ENCODE data around the gene RAD54L.
"Not testable (repeated sequence)": the region's sequence is repeated elsewhere in the genome, so short reads cannot be mapped to it uniquely, and the experiment has no call there.

Gene RAD54L

DNA sequence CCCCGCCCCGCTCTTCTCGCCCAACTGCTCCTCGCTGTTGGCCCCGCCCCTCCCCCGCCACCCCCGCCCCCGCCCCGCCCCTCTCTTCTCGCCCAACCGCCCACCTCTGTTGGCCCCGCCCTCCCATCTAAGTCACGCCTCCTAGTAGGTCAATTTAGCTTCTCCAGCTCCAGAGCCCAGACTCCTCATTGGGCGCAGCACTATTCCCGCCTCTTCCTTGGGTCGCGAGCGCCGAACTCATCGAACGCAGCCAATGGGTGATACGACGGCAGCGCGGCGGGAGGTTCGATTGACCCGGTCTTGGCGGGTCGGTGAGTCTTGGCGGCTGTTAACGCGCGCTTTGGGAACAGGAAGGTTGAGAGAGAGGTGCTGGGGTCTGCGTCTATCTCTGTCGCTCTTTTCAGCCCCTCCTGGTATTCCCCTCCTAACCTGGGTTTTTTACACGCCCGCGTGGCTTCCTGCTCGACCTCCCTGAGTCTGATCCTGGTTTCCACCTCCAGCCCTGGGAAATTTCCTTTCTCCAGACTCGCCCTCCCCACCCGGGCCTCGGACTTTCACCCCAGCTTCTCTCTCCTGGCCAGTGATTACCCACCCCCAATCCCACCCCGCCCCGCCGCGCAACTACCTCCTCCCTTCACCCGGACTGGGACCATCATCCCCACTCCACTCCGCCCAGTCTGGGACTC, at the start of gene RAD54L:
TSS of gene RAD54L (plus strand) at position 328 of the 686 bp plus-strand sequence. CDS start 643 bp downstream, outside the sequence.
- peak; percentile 98 for DNase-seq

- peak; percentile 72 for DNase-seq
These were observed 49.4 kb upstream of the RAD54L start, which contains the start of gene POMGNT1 for GRCh38 chr1:46197964-46198811. Gene POMGNT1 (minus strand): TSS chr1:46198434. CDS start chr1:46197821, 613 bp downstream.

DNA sequence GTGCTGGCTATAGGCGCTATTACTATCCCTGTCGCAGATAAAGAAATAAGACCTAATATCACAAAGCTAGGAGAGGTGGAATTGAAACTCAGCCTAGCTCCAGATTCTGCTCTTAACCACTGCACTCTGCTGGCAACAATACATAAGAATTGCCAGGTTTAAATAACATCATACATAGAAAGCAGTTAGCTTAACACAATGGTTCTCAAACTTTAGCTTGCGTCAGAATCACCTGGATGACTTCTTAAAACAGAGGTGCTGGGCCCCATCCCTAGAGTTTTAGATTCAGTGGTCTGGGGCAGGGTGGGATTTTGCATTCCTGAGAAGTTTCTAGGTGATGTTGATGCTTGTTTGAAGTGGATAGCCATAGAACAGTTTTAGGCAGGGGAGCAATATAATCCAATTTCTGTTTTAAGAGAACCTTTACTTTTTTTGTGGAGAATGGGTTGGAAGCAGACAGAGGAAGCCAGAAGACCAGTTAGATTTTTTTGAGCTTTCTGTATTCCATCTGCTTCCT, 48.3 kb upstream of the RAD54L start:
- no peak for DNase-seq

DNA sequence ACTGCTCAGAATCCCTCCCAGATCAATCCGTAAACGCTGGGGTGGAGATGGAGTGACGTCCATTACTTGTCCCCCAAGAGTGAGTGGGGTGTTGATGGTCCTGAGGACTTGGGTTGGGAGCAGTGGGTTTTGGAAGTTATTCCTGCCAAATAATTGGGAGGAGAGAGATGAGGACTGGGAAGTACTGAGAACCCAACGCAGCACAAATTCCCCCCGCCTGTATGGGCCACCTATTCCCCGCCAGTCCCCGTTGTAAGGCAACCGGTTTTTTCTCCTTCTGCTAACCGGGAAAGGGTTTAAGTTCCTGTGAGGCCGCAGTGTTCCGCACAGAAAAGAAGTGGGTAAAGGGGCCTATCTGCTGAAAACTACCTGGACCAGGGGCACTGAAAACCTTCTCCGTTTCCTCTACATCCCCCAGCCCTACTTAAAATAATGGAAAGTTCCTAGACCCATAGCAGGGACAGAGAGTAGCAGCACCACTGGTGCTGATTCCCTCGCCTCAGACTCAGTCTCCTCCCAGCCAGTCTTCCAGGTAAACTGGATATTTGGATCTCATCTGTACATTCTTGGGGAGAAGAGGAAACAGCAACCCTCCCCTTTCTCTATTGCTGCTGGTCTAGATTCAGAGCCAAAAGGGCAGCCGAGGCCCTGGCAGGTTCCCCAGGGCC, 43.7 kb upstream of the RAD54L start:
- DNase-seq: no peak

DNA sequence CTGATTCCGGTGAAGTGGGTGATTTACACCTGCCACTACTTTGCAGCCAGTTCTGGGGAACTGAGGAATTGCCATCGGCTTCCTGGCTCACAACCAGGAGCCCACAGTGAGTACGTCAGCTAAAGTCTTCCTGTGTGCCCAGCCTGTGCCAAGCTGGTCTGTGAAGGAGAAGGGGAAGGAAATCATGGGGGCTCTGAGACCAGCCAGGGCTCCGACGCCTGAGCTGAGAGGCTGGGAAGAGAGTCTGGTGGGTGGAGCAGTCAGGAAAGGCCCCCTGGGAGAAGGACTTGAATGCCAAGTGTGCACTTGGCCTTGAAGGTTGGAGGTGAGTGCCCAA, 43.2 kb upstream of the RAD54L start:
- no peak for DNase-seq

GRCh38 chr1:46205141-46205540, 42.4 kb upstream of the RAD54L start:
- DNase-seq: no peak

- no peak for DNase-seq
These were observed 41.8 kb upstream of the RAD54L start for GRCh38 chr1:46205791-46206190.

DNA sequence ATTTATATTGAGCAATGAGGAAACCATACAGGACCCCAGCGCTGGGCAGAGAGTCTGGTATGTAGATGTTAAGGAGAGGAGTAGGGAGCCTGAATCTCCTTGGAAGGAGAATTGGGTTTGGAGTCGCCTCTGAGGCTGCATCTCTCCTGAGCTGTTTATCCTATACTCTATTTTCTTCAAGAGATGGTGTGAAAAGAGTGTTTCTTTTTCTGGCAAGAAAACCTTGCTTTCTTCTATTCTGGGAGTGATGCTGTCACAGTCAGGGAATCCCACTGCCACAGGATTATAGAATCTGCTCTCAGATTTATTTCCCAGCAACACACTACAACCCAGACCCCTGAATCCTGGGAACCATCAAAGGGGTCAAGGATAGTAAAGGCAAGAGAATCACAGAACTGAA, 41.2 kb upstream of the RAD54L start:
- no peak for DNase-seq

GRCh38 chr1:46210561-46210960, 37.0 kb upstream of the RAD54L start:
- DNase-seq: no peak

DNA sequence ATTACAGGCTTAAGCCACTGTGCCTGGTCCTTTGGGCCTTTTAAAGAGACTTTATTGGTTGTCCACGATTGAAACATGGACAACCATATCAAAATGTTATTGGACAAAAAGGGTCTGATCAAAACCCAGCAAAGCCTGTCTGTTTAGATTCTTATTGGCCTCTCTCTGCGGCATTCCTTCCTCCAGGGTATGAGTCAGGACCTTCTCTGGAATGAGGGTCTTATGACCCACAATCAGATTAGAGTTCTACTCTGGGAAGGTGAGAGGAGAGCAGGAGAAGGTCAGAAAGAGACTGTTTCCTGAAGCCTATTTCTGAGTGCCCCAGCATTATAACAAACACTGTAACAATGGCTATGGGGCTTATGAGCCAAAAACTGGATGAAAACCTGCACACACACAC, 36.5 kb upstream of the RAD54L start:
- no peak for DNase-seq

DNA sequence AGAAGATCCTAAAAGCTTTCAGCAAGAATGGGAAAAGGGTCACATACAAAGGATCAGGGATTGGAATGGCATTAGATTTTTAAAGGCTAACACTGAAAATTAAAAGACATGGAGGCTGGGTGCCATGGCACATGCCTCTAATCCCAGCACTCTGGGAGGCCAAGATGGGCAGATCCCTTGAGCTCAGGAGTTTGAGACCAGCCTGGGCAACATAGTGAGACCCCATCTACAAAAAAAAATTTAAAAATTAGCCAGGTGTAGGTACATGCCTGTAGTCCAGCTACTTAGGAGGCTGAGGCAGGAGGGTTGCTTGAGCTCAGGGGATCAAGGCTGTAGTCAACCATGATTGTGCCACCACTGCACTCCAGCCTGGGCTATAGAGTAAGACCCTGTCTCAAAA, 32.1 kb upstream of the RAD54L start:
- DNase-seq: no peak

DNA sequence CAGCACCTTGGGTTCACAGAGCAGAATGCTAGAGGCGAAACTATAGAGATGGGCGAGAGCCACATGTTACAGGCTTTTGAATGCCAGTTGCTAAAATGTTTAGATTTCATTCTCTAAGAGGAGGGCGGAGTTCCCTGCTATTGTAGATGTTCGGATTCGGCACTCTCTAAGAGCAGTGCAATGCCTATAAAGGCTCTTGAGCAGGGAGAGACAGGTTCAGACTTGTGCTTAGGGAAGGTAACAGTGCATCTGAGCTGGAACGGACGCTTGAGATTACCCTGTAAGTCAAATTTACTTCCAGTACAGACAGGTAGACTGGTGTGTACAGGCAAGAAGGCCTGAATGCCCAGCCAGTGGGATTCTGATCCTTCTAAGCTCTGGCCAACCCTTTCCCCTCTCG, 29.1 kb upstream of the RAD54L start:
- DNase-seq: no peak

DNA sequence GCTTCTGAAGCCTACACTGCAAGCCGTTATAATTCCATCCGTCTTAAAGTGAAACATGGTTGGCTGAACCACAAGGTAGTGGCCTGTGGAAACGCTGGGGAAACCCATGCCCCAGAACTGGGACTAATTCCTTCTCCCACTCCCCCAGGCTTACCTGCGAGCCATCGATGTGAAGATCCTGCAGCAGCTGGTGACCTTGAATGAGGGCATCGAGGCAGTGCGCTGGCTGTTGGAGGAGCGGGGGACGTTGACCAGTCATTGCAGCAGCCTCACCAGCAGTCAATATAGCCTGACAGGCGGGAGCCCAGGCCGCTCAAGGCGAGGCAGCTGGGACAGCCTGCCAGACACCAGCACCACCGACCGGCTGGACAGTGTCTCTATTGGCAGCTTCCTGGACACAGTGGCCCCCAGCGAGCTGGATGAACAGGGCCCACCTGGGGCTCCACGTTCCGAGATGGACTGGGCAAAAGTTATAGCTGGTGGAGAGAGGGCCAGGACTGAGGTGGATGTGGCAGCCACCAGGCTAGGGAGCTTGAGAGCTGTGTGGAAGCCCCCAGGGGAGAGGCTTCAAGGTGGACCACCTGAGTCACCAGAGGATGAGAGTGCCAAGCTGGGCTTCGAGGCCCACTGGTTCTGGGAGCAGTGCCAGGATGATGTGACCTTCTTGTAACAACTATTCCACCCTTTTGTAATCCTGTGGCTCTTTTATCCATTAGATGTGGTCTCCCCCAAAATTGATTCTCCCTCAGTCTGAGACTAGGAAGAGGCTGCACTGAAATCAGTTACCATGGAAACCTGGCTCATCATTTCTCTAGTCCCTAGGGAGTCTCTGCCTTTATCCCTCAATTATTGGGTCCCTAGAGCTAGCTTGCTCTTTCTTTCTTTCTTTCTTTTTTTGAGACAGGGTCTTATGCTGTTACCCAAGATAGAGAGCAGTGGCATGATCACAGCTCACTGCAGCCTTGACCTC, 27.7 kb upstream of the RAD54L start:
- DNase-seq: no peak

DNA sequence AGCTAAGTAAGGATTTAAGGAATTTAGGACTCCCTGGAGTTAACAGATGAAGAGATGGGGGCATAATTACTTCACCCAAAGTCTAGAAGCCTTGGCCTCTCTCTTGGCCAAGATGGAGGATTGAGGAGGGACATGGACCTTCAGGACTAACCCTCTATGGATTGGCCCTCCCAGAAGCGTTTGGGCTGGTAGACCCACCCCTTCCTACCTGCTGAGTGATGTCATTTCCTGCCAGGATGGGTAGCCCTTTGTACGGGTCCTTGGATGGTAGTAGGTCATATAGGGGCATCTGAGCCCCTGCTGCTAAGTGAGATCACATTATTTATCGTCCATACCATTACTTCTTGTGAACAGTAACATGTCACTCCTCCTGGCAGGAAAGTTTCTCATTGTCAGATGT, 26.8 kb upstream of the RAD54L start:
- DNase-seq: no peak

DNA sequence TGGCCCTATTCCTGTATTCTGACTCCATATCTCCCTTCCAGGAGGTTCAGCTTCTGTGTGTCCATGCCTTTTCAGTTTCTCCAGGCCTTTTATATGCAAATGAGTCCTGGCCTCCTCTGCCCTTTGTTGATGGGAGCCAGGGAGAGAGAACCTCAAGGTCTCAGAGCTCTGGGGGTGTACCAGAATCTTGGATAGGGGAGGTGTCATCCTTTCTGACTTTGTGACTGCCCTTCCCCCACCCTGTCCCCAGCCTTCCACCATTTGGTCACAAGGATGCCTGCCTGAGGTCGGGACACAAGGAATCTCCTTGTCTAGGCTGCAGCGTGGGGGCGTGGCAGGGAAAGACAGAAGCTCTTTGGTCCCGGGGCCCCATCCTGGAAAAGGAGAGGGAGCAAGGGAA, 25.8 kb upstream of the RAD54L start:
- no peak for DNase-seq

DNA sequence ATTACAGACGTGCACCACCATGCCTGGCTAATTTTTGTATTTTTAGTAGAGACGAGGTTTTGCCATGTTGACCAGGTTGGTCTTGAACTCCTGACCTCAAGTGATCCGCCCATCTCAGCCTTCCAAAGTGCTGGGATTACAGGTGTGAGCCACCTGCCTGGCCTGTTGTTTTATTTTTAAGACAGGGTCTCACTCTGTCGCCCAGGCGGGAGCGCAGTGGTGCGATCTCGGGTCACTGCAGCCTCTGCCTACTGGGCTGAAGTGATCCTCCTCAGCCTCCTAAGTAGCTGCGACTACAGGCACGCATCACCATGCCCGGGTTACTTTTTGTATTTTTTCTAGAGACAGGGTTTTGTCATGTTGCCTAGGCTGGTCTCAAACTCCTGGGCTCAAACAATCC, 24.5 kb upstream of the RAD54L start:
- DNase-seq: not testable (repeated sequence)

DNA sequence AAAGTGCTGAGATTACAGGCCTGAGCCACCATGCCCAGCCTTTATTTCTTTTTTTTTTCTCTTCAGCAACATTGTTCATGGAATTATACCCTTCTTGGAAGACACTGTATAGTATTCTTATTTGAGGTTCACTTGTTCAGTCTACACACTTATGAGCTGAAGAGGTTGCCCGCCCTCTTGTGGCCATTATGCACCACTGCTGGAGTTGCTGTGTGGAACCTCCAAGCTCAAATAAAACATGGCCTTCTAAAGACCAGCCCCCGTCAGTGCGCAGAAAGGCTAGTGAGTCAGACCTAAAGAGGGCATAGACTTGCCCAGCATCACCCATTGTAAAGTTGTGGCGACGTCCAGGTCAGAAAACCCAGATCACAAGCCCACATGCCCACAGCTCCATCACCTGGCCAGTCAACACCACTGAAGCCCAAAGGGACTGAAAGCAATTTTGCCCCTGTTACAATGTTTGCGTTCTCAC, 24.1 kb upstream of the RAD54L start:
- peak; percentile 62 for DNase-seq

GRCh38 chr1:46224966-46225365, 22.6 kb upstream of the RAD54L start:
- no peak for DNase-seq

DNA sequence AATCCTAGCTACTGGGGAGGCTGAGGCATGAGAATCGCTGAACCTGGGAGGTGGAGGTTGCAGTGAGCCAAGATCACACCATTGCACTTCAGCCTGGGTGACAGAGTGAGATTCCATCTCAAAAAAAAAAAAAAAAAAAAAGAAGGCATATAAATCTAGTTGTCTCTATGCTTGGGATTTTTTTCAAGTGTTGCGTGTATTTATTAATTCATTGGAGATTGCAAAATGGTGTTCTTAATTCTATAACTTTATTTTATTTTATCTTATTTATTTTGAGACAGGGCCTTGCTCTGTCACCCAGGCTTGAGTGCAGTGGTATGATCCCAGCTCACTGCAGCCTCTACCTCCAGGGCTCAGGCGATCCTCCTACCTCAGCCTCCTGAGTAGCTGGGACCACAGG, 16.3 kb upstream of the RAD54L start:
- not testable (repeated sequence) for DNase-seq

GRCh38 chr1:46236882-46237281, 10.7 kb upstream of the RAD54L start:
- no peak for DNase-seq

DNA sequence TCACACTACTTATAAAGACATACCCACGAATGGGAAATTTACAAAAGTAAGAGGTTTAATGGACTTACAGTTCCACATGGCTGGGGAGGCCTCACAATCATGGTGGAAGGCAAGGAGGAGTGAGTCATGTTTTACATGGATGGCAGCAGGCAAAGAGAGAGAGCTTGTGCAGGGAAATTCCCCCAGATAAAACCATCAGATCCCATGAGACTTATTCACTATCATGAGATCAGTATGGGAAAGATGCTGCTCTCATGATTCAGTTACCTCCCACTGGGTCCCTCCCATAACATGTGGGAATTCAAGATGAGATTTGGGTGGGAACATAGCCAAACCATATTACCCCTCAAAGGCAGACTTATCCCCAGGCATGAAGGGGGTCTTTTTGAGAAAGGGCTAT, 8.7 kb upstream of the RAD54L start:
- not testable (repeated sequence) for DNase-seq

DNA sequence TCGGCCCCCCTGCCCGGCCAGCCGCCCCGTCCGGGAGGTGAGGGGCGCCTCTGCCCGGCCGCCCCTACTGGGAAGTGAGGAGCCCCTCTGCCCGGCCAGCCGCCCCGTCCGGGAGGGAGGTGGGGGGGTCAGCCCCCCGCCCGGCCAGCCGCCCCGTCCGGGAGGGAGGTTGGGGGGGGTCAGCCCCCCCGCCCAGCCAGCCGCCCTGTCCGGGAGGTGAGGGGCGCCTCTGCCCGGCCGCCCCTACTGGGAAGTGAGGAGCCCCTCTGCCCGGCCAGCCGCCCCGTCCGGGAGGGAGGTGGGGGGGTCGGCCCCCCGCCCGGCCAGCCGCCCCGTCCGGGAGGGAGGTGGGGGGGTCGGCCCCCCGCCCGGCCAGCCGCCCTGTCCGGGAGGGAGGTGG, 5.8 kb upstream of the RAD54L start:
- not testable (repeated sequence) for DNase-seq

Data from GDM1 (cell line).